Epithelial cell of esophagus (primary cell): ENCODE results near the gene CDK11A.
"Not testable (repeated sequence)": the region's sequence is repeated elsewhere in the genome, so short reads cannot be mapped to it uniquely, and the experiment has no call there.

Experiments
- DNase-seq: peaks from one replicate; pipeline ENCODE4 v3.0.0; 2010; ENCODE audit warnings: low read depth
- H3K4me3 ChIP-seq: 2 replicates; pipeline ENCODE4 v1.5.1; 2011; ENCODE audit warnings: mild to moderate bottlenecking, low read length, control low read depth
- TF ChIP-seq, protein P1 (sequence below): IDR thresholded peaks from 2 replicates; pipeline ENCODE4 v1.5.1; 2011; ENCODE audit warnings: low read depth, mild to moderate bottlenecking, low read length, control low read depth, inconsistent platforms; ENCODE audit not compliant: insufficient read depth; ENCODE audit errors: missing control alignments

Gene CDK11A

DNA sequence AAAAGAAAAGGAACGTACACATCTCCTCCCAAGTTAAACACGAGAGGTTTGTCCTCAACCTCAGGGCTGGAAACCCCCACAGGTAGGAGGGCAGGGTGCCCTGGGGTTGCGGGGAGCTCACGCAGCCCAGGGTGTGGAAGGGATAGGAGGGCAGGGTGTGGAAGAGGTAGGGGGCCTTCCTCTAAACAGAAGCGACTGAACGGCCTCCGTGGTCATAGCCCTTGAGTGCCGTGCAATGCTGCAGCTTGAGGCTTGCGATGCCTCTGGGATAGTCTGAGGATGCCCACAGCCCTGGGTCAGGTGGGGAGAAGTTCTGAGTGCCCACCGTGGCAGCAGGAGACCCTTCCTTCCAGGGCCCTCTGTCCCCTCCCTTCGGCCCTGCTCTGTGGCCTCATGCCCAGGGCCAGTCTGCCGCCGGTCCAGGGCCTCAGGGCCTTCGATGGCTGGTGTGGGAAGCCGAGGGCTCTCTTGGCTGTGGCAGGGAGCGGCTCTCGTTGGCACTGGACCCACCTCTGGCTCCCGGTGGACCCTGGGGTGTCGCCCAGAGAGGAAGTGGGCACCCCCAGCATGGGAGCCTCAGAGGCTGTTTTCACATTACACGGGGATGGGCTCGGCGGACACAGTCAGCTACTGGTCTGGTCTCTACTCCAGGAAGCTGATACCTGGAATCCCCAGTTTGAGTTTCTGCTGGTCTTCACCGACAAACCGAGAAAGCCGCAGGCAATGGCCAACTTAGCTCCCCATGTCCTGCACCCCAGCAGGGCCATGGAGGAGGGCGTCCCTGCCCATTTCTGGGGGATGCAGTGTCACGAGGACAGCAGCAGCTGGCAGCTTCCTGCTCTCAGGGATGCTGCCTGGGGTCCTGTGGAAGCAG is 59.0 kb downstream of the CDK11A start:
- TF ChIP-seq, protein P1, sequence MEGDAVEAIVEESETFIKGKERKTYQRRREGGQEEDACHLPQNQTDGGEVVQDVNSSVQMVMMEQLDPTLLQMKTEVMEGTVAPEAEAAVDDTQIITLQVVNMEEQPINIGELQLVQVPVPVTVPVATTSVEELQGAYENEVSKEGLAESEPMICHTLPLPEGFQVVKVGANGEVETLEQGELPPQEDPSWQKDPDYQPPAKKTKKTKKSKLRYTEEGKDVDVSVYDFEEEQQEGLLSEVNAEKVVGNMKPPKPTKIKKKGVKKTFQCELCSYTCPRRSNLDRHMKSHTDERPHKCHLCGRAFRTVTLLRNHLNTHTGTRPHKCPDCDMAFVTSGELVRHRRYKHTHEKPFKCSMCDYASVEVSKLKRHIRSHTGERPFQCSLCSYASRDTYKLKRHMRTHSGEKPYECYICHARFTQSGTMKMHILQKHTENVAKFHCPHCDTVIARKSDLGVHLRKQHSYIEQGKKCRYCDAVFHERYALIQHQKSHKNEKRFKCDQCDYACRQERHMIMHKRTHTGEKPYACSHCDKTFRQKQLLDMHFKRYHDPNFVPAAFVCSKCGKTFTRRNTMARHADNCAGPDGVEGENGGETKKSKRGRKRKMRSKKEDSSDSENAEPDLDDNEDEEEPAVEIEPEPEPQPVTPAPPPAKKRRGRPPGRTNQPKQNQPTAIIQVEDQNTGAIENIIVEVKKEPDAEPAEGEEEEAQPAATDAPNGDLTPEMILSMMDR = no peak
- H3K4me3 ChIP-seq = no peak overlapping the region
- no peak for DNase-seq

DNA sequence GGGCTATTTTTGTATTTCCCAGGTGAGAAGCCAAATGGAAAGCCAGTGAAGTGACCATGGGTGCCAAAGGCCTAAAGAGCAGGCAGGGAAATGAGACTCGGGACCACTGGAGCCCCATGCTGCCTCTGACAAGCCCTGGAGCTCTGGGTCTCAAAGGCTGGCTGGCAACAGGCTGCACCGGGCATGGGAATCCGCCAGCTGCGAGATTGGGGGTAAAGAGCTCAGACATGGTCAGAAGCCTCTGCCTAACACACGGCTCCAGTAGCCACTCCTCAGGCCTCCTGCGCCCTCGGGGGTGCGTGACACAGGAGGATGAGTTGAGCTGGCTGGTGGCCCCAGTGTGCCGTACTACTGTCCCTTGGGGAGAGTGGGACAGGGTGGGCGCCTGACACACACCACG is 59.8 kb downstream of the CDK11A start:
- H3K4me3 ChIP-seq, DNase-seq: not testable (repeated sequence)

DNA sequence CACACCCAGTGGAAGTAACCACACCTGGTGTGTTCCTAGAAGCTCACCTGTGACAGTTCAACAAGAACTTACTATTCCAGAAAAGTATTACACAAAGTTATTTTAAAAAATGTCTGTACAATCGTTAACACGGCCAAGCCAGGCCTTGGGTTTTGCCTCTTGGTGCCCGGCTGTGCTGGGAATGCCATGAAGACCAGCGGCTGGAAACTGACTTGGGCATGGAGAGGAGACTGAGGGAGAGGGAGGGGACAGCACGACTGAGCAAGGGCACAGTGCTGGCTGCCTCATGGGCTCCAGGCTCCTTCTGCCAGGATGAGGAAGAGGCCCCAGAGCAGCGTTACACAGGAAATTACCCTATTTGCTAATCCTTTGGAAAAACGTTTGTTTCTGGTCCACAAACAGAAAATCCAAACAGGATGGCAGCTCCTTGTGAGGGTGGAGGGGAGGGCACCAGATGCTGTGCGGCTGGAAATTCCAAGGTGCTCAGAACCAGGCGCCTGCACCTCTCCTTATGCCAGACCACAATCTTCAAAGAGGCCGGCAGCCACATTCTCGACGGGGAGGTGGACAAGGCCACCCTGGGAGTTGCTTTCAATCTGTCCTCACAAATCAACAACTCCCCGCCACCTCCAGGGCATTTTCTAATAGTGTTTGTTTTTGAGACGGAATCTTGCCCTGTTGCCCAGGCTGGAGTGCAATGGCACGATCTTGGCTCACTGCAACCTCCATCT is 61.2 kb downstream of the CDK11A start:
- not testable (repeated sequence) for H3K4me3 ChIP-seq, DNase-seq

DNA sequence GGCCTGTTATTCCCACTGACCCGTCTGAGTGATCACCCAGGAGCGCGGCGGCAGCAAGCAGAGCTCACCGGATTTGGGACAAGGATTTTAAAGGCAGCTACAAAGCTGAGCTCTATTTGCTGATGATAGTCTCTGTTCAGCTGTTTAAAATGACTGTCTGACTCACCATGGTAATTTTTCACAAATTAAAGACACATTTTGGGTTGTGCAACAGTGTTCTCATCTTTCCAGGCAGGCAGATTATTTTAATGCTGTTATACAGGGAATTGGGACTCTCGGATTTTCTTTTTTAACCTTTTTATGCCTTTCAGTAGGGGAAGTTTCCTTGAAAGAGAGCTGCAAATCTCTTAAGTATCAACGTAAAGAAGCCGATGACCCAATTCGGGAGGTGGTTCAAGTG is 61.8 kb downstream of the CDK11A start:
- not testable (repeated sequence) for DNase-seq, H3K4me3 ChIP-seq

DNA sequence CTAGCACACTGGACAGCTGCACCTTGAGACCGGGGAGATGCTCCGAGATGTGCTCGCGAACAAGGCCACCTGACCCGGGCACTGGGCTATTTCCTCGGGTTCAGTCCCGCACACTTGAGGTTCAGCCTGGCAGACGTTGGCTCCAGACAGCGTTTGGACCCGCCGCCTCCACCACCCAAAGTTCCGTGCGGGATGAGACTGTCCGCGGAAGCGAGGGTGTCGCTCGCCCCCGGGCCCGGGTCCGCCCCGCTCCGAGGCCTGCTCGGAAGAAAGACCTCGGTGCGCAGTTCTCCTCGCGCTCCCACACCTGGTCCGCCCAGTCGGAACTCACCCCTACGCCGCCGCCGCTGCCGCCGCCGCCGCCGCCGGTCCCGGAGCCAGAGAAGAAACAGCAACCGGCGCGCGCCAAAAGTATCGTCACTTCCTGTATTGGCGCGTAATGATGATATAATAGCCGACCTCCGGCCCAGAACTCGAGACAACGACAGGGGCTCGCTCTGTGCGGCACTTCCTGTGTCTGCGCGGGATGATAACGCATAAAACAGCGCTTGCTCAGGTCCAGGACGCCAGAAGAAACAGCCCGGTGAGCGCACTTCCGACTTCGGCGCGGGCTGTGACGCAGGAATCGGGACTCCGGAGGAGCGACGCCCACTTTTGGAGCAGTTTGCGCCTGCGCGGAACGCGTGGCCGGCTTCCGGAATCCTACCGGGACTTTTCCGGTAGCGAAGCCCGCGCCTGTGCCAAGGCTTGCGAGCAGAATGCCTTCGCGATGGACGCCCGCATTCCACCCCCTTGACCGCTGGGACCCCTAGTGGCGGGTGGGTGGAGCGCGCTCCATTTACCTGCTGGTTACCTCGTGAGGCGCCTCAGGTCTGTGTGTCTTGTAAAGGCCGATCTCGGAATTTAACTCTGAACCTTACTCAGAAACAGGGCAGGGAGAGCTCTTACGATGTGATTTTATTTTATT is 65.3 kb downstream of the CDK11A start, which contains the start of gene CDK11B:
TSS of gene CDK11B (minus strand) at position 422 of the 967 bp plus-strand sequence. CDS start 1,519 bp downstream, outside the sequence.
- H3K4me3 ChIP-seq = peak within 1 kb of the TSS; percentile 46
- DNase-seq = peak; percentile 98
